CD8-positive, alpha-beta memory T cell (primary cell): ENCODE measurements around the gene SOSTDC1. TPM values are rescaled to one million over a fixed set of nuclear protein-coding genes. Genes with fewer than 3 reads are reported as not detected.

Experiments used
- CTCF ChIA-PET: fragments of 350-600 bp; sonication (Branson Sonifier 250); formaldehyde crosslinking; loops from one replicate; lab custom pipeline; 2021; ENCODE audit warnings: antibody characterized with exemption; lab: Charles Lee
- POLR2A ChIA-PET: fragments of 350-600 bp; sonication (Branson Sonifier 250); formaldehyde crosslinking; loops from one replicate; lab custom pipeline; 2021; ENCODE audit warnings: antibody characterized with exemption; lab: Charles Lee
- DNase-seq, 5 donors: peaks; one replicate each; pipeline versions ENCODE4 v3.0.0 to v3.0.0-alpha.2; 2020 to 2022; ENCODE audit warnings: mixed read lengths in 1 of 5
- H3K27ac ChIP-seq: one replicate; pipeline ENCODE4 v1.7.0; 2013; ENCODE audit warnings: low read depth, mild to moderate bottlenecking, low read length, moderate library complexity
- H3K27me3 ChIP-seq: 2 replicates; pipeline ENCODE4 v1.7.0; 2013; ENCODE audit warnings: low read length, mild to moderate bottlenecking; ENCODE audit not compliant: insufficient read depth, poor library complexity, severe bottlenecking
- H3K36me3 ChIP-seq: 2 replicates; pipeline ENCODE4 v1.7.0; 2013; ENCODE audit warnings: mild to moderate bottlenecking, low read length, moderate library complexity; ENCODE audit not compliant: insufficient read depth
- H3K4me1 ChIP-seq: 2 replicates; pipeline ENCODE4 v1.7.0; 2013; ENCODE audit warnings: mild to moderate bottlenecking, low read length, moderate library complexity; ENCODE audit not compliant: insufficient read depth
- H3K4me3 ChIP-seq: 2 replicates; pipeline ENCODE4 v1.7.0; 2013; ENCODE audit warnings: mild to moderate bottlenecking, low read length
- H3K9me3 ChIP-seq: 2 replicates; pipeline ENCODE4 v1.7.0; 2013; ENCODE audit warnings: mild to moderate bottlenecking, low read length
- H3K27ac Mint-ChIP-seq, 8 donors: one replicate each; pipeline ENCODE4 v1.8.0; 2020 to 2021; ENCODE audit warnings: mixed read lengths in 8 of 8, mild to moderate bottlenecking in 6 of 8, inconsistent platforms in 3 of 8, moderate library complexity in 3 of 8
- H3K27me3 Mint-ChIP-seq, 2 donors: one replicate each; pipeline ENCODE4 v1.8.0; 2020 to 2021; ENCODE audit warnings: mixed read lengths in 2 of 2, mild to moderate bottlenecking in 1 of 2, moderate library complexity in 1 of 2
- H3K36me3 Mint-ChIP-seq, 3 donors: one replicate each; pipeline ENCODE4 v1.8.0; 2020 to 2021; ENCODE audit warnings: mixed read lengths in 3 of 3, inconsistent platforms in 1 of 3, mild to moderate bottlenecking in 1 of 3
- H3K4me1 Mint-ChIP-seq, 3 donors: one replicate each; pipeline ENCODE4 v1.8.0; 2020 to 2021; ENCODE audit warnings: mixed read lengths in 3 of 3, inconsistent platforms in 1 of 3, mild to moderate bottlenecking in 1 of 3
- H3K4me3 Mint-ChIP-seq, 7 donors: one replicate each; pipeline ENCODE4 v1.8.0; 2020 to 2021; ENCODE audit warnings: mixed read lengths in 7 of 7, mild to moderate bottlenecking in 6 of 7, moderate library complexity in 4 of 7, inconsistent platforms in 2 of 7
- H3K9me3 Mint-ChIP-seq, 5 donors: one replicate each; pipeline ENCODE4 v1.8.0; 2020 to 2022; ENCODE audit warnings: mixed read lengths in 5 of 5, mild to moderate bottlenecking in 3 of 5, moderate library complexity in 2 of 5, inconsistent platforms in 1 of 5
- polyA plus RNA-seq: library from polyadenylated mRNA; unstranded; fragments of 300-500 nt; fragmentation: Illumina TruSeq; gene quantifications from one replicate; pipeline ENCODE4 v1.2.3, GENCODE V29; 2021
- total RNA-seq, 2 experiments: library from RNA; stranded (reverse); gene quantifications; one replicate each; pipeline ENCODE4 v1.2.3, GENCODE V29; 2021

SOSTDC1 gene
- total and polyA plus RNA-seq, 3 experiments from 2014 or later = not detected

DNA sequence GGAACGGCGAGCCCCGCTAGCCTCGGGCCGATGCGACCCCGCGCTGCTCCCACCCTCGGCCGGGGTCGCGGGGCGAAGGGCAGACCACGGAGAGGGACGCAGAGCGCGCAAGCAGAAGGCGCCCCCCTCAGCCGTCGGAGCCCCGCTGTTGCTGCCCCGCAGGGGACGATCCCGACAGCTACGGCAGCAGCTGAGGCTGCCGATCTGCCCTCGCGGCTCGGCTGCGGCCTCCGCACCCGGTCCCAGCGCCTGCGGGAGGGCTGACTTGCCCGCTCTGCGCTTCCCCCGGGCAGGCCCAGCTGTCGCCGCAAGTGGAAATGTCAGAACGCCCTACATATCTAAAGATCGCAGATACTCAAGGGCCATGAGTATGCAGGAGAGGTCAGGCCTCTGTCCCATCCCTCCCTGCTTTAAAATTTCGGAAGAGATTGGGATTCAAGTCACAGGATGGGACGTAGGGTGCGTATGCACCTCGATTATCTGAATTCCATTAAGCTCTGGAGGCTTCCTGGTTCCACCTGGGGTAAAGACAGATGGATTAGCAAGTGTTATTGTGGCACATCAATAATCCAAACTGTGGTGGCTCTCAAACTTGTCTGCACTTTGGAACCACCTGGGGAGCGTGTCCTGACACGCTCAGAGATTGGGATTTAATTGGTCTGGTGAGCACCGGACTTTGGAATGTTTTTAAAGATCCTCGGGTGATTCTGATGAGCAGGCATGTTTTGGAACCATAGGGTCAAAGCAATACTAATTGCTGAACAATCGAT, 44.0 kb downstream of the SOSTDC1 start, which contains the start of gene CRPPA:
CRPPA (minus strand) TSS at position 206 of the 770 bp plus-strand sequence. CDS start 216 bp downstream, outside the sequence.
- H3K9me3 ChIP-seq = no peaks in the 10 kb centered on the region
- peak in 2 of 5 donors; percentile 21 to 63 for DNase-seq
- no peaks in the 10 kb centered on the region for H3K36me3 ChIP-seq
- peak within 1 kb of the TSS; percentile 74 for H3K4me3 ChIP-seq
- H3K4me1 ChIP-seq = peaks cover 15% of the 10 kb centered on the region
- Mint-ChIP-seq H3K9me3 (peaks cover 0 to 2% (median 0%) of the 10 kb centered on the region in 5 donors), H3K4me1 (peaks cover 17 to 33% (median 20%) of the 10 kb centered on the region in 3 donors), H3K27ac (peak within 1 kb of the TSS; percentile 86 to 98 (median 93)), H3K4me3 (peak within 1 kb of the TSS; percentile 87 to 96 (median 92)), H3K27me3 (peaks cover 0 to 5% of the 10 kb centered on the region in 2 donors), H3K36me3 (peaks cover 0 to 3% (median 0%) of the 10 kb centered on the region in 3 donors)
- peak within 1 kb of the TSS; percentile 84 for H3K27ac ChIP-seq
- ChIA-PET CTCF (interaction anchor here (1.2 to 4.6 kb wide), 6 partner anchors 13 to 224 kb away, joined by 3 to 62 read pairs (median 7); partner anchors contain the start of genes ANKMY2 and BZW2), POLR2A (interaction anchor here (1.2 to 1.5 kb wide), 3 partner anchors 10 to 224 kb away, joined by 5 to 7 read pairs (median 7); partner anchors contain the start of genes ANKMY2 and BZW2)
- no peaks in the 10 kb centered on the region for H3K27me3 ChIP-seq

DNA sequence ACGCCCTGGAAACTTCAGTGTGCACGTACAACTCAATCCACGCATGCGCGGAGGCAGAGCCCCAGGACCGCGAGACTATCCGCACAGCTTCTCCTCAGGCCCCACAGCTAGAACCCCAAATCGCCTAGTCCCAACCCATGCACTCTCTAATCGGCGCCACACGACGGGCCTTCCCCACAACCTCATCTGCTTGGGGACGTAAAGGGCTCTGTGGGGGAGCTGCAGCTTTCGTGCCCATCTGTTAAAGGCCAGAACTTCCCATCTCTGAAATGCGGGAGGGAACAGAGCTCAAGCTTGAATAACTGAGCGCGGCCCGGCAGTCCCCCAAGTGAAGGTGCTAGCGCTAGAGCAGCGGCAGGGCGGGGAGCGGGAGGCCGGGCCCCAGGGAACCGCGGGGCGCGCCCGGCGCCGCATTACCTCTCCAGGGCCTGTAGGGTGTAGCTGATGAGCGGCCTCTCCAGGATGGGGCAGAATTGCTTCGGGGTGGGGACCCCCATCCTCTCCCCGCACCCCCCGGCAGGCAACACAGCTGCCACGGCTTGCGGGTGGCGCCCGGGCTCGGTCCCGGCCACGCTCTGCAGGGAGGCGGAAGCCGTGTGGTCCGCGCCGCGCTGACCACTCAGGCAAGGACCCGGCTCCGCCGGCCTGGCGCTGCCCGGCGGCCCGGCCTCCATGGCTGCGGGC, 44.7 kb downstream of the SOSTDC1 start:
- DNase-seq = peak; percentile 67 to 93 (median 87)
- no peaks in the 10 kb centered on the region for H3K36me3 ChIP-seq
- H3K4me3 Mint-ChIP-seq = peak overlapping the region; percentile 87 to 96 (median 92)
- CTCF ChIA-PET = interaction anchor here (0.8 to 4.6 kb wide), 8 partner anchors 13 to 225 kb away, joined by 3 to 62 read pairs (median 4); partner anchors contain the start of genes ANKMY2 and BZW2
- H3K9me3 ChIP-seq = no peaks in the 10 kb centered on the region
- peak overlapping the region; percentile 74 for H3K4me3 ChIP-seq
- peaks cover 0 to 2% (median 0%) of the 10 kb centered on the region in 5 donors for H3K9me3 Mint-ChIP-seq
- POLR2A ChIA-PET = interaction anchor here (0.7 to 1.5 kb wide), 4 partner anchors 11 to 225 kb away, joined by 3 to 7 read pairs (median 6); partner anchors contain the start of genes ANKMY2 and BZW2
- peak overlapping the region; percentile 84 for H3K27ac ChIP-seq
- peak overlapping the region; percentile 86 to 98 (median 93) for H3K27ac Mint-ChIP-seq
- H3K27me3 ChIP-seq = no peaks in the 10 kb centered on the region
- peaks cover 17 to 33% (median 20%) of the 10 kb centered on the region in 3 donors for H3K4me1 Mint-ChIP-seq
- H3K4me1 ChIP-seq = peaks cover 15% of the 10 kb centered on the region
- peaks cover 0 to 3% (median 0%) of the 10 kb centered on the region in 3 donors for H3K36me3 Mint-ChIP-seq
- H3K27me3 Mint-ChIP-seq = peaks cover 0 to 5% of the 10 kb centered on the region in 2 donors

- Mint-ChIP-seq H3K27ac (peak overlapping the region; percentile 86 to 98 (median 93)), H3K4me1 (peaks cover 17 to 33% (median 20%) of the 10 kb centered on the region in 3 donors), H3K27me3 (peaks cover 0 to 5% of the 10 kb centered on the region in 2 donors), H3K9me3 (peaks cover 0 to 2% (median 0%) of the 10 kb centered on the region in 5 donors), H3K36me3 (peaks cover 0 to 3% (median 0%) of the 10 kb centered on the region in 3 donors), H3K4me3 (peak overlapping the region; percentile 87 to 96 (median 92))
- Histone ChIP-seq H3K9me3 (no peaks in the 10 kb centered on the region), H3K4me1 (peaks cover 15% of the 10 kb centered on the region), H3K36me3 (no peaks in the 10 kb centered on the region), H3K27ac (peak overlapping the region; percentile 84), H3K4me3 (peak overlapping the region; percentile 74), H3K27me3 (no peaks in the 10 kb centered on the region)
- CTCF ChIA-PET = interaction anchor here (0.8 to 4.6 kb wide), 7 partner anchors 14 to 226 kb away, joined by 3 to 62 read pairs (median 3); partner anchors contain the start of genes ANKMY2 and BZW2
- POLR2A ChIA-PET = interaction anchor here (0.7 to 1.5 kb wide), 4 partner anchors 11 to 225 kb away, joined by 3 to 7 read pairs (median 6); partner anchors contain the start of genes ANKMY2 and BZW2
- DNase-seq = no peak
Measured at GRCh38 chr7:16420329-16420648, 45.2 kb downstream of the SOSTDC1 start.

DNA sequence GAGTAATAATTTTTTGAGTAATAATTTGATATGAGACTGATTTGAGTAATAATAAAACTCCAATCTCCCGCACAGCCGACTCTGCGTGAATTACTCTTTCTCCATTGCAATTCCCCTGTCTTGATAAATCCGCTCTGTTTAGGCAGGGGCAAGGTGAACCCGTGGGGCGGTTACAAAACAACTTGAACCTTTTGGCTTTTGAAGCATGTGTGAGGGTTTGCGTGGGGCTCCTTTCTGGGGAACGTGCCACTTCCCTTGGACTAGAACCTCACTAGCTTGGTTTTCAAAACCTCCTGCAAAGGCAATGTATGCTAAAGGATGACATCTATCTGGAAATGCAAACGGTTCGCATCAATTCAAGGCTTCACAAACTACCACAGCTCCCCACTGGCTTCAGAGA, 45.7 kb downstream of the SOSTDC1 start:
- H3K36me3 ChIP-seq = no peaks in the 10 kb centered on the region
- H3K27me3 ChIP-seq = no peaks in the 10 kb centered on the region
- Mint-ChIP-seq H3K9me3 (peaks cover 0 to 2% (median 0%) of the 10 kb centered on the region in 5 donors), H3K36me3 (peaks cover 0 to 3% (median 0%) of the 10 kb centered on the region in 3 donors), H3K4me1 (peaks cover 17 to 33% (median 20%) of the 10 kb centered on the region in 3 donors), H3K27ac (peak overlapping the region in 7 of 8 donors; percentile 86 to 98 (median 92)), H3K4me3 (peak overlapping the region; percentile 87 to 96 (median 92)), H3K27me3 (peaks cover 0 to 5% of the 10 kb centered on the region in 2 donors)
- ChIA-PET CTCF (interaction anchor here (0.8 to 4.6 kb wide), 5 partner anchors 14 to 226 kb away, joined by 3 to 62 read pairs (median 3); partner anchors contain the start of genes ANKMY2 and BZW2), POLR2A (interaction anchor here (1.2 to 1.5 kb wide), 3 partner anchors 12 to 226 kb away, joined by 5 to 7 read pairs (median 7); partner anchors contain the start of genes ANKMY2 and BZW2)
- no peak for DNase-seq
- H3K27ac ChIP-seq = peak overlapping the region; percentile 84
- peak overlapping the region; percentile 74 for H3K4me3 ChIP-seq
- no peaks in the 10 kb centered on the region for H3K9me3 ChIP-seq
- H3K4me1 ChIP-seq = peaks cover 15% of the 10 kb centered on the region

- peaks cover 15% of the 10 kb centered on the region for H3K4me1 ChIP-seq
- no peaks in the 10 kb centered on the region for H3K9me3 ChIP-seq
- ChIA-PET POLR2A (no interaction called here), CTCF (interaction anchor here (0.8 to 1.6 kb wide), 2 partner anchors 14 to 146 kb away, joined by 3 to 4 read pairs; no protein-coding TSS in a partner anchor)
- peak overlapping the region in 3 of 7 donors; percentile 42 to 58 (median 51) for H3K4me3 Mint-ChIP-seq
- DNase-seq = no peak
- no peak overlapping the region for H3K4me3 ChIP-seq
- H3K27ac Mint-ChIP-seq = peak overlapping the region in 3 of 8 donors; percentile 26 to 52 (median 28)
- peaks cover 0 to 3% (median 0%) of the 10 kb centered on the region in 3 donors for H3K36me3 Mint-ChIP-seq
- no peaks in the 10 kb centered on the region for H3K36me3 ChIP-seq
- H3K27ac ChIP-seq = peak overlapping the region; percentile 84
- no peaks in the 10 kb centered on the region for H3K27me3 ChIP-seq
- H3K27me3 Mint-ChIP-seq = peaks cover 0 to 4% of the 10 kb centered on the region in 2 donors
- H3K9me3 Mint-ChIP-seq = peaks cover 0 to 2% (median 0%) of the 10 kb centered on the region in 5 donors
- peaks cover 17 to 33% (median 20%) of the 10 kb centered on the region in 3 donors for H3K4me1 Mint-ChIP-seq
Measured at GRCh38 chr7:16419126-16419525, 46.4 kb downstream of the SOSTDC1 start.

DNA sequence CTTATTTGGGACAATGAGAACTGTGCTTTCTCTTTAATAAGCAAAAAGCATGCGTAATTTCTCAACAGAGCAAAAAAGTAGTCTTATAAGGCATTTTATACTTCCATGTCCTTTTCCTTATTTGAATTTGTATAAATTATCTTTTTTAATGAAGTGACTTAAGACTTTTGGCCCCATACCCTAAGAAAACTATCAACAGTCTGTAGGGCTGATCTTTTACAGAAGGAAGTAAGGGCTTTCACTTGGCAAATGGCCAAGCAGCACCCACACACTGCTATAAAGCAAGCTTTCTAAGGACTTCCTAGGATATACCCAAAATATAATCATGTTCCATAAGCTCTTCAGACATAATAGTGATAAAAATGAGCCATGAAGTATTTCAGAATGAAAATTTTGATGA, 47.6 kb downstream of the SOSTDC1 start:
- H3K27me3 Mint-ChIP-seq = peaks cover 0 to 1% of the 10 kb centered on the region in 2 donors
- no peak for DNase-seq
- H3K36me3 ChIP-seq = no peaks in the 10 kb centered on the region
- H3K4me1 Mint-ChIP-seq = peaks cover 17 to 33% (median 20%) of the 10 kb centered on the region in 3 donors
- H3K27ac ChIP-seq = no peak overlapping the region
- no peaks in the 10 kb centered on the region for H3K27me3 ChIP-seq
- peaks cover 0 to 3% (median 0%) of the 10 kb centered on the region in 3 donors for H3K36me3 Mint-ChIP-seq
- no peaks in the 10 kb centered on the region for H3K9me3 ChIP-seq
- H3K9me3 Mint-ChIP-seq = peaks cover 0 to 2% (median 0%) of the 10 kb centered on the region in 5 donors
- H3K4me3 ChIP-seq = no peak overlapping the region
- H3K27ac Mint-ChIP-seq = no peak overlapping the region
- ChIA-PET CTCF (interaction anchor here (1.6 kb wide), 1 partner anchor 147 kb away, joined by 4 read pairs; no protein-coding TSS in a partner anchor), POLR2A (no interaction called here)
- peaks cover 15% of the 10 kb centered on the region for H3K4me1 ChIP-seq
- H3K4me3 Mint-ChIP-seq = no peak overlapping the region
